Ascending aorta (tissue), 2 donors: ENCODE measurements around the gene GDF15. TPM values are rescaled to one million over a fixed set of nuclear protein-coding genes. Genes with fewer than 3 reads are reported as not detected.

Experiments
- DNase-seq, 2 donors: peaks; one replicate each; pipeline ENCODE4 v3.0.0-alpha.2; 2019; ENCODE audit warnings: low spot score in 2 of 2
- H3K27ac ChIP-seq, 2 donors: fragments of 200-600 bp; sonication (generic); one replicate each; pipeline ENCODE4 v1.5.1; 2016 to 2017; ENCODE audit warnings: mild to moderate bottlenecking in 1 of 2
- H3K27me3 ChIP-seq: fragments of 200-600 bp; sonication (generic); one replicate; pipeline ENCODE4 v1.5.1; 2017
- H3K36me3 ChIP-seq, 2 donors: fragments of 200-600 bp; sonication (generic); one replicate each; pipeline ENCODE4 v1.5.1; 2016
- H3K4me1 ChIP-seq, 2 donors: fragments of 200-600 bp; sonication (generic); one replicate each; pipeline ENCODE4 v1.5.1; 2016 to 2017; ENCODE audit warnings: mild to moderate bottlenecking in 1 of 2
- H3K4me3 ChIP-seq, 2 donors: fragments of 200-600 bp; sonication (generic); one replicate each; pipeline ENCODE4 v1.5.1; 2016 to 2017; ENCODE audit warnings: mild to moderate bottlenecking in 1 of 2
- H3K9me3 ChIP-seq, 2 donors: fragments of 200-600 bp; sonication (generic); one replicate each; pipeline ENCODE4 v1.5.1; 2016
- CTCF ChIP-seq, 3 experiments: fragments of 200-600 bp in 2 of 3; fragments of 450-650 bp in 1 of 3; sonication (generic) in 2 of 3; IDR thresholded peaks; one replicate each; pipeline ENCODE4 v1.5.1; 2016 to 2019; ENCODE audit warnings: antibody characterized with exemption in 3 of 3, mild to moderate bottlenecking in 1 of 3, moderate library complexity in 1 of 3
- intact Hi-C: fragments of 100-400 bp; cut with DNase I; formaldehyde crosslinking; loops from one replicate; pipeline ENCODE4 v1.15.1; 2023
- total RNA-seq: library from RNA; depleted of rRNA; stranded (reverse); fragments of >200 nt; gene quantifications from one replicate; pipeline ENCODE4 v1.1.0, GENCODE V29; 2016

GDF15 gene
- total RNA-seq, 1 donor from 2014 or later, result 8.5 TPM

- Histone ChIP-seq H3K4me3 (peak overlapping the region in 1 of 2 donors; percentile 73), H3K4me1 (peaks cover 16 to 36% of the 10 kb centered on the region in 2 donors), H3K27ac (peak overlapping the region in 1 of 2 donors; percentile 65), H3K9me3 (no peaks in the 10 kb centered on the region), H3K36me3 (peaks cover 3 to 14% of the 10 kb centered on the region in 2 donors), H3K27me3 (no peaks in the 10 kb centered on the region)
- intact Hi-C loops, result loop anchor here (2.0 kb wide), 1 partner anchor 17 kb away; the partner anchor contains the start of gene SSBP4
- no peak for TF ChIP-seq CTCF (IDR thresholded peaks at IDR 0.05)
- DNase-seq, result no peak
These were observed 50.1 kb downstream of the GDF15 start for GRCh38 chr19:18435842-18436670.

GRCh38 chr19:18436671-18437490, 50.9 kb downstream of the GDF15 start:
- peak overlapping the region; percentile 64 to 73 for H3K4me3 ChIP-seq
- no peaks in the 10 kb centered on the region for H3K9me3 ChIP-seq
- no peaks in the 10 kb centered on the region for H3K27me3 ChIP-seq
- peak in 1 of 3 experiments; percentile 11 for TF ChIP-seq CTCF (IDR thresholded peaks at IDR 0.05)
- intact Hi-C loops, result loop anchor here (2.0 kb wide), 1 partner anchor 18 kb away; the partner anchor contains the start of gene SSBP4
- peaks cover 3 to 14% of the 10 kb centered on the region in 2 donors for H3K36me3 ChIP-seq
- peaks cover 16 to 36% of the 10 kb centered on the region in 2 donors for H3K4me1 ChIP-seq
- peak overlapping the region; percentile 65 to 86 for H3K27ac ChIP-seq
- DNase-seq, result peak in 1 of 2 donors; percentile 89

DNA sequence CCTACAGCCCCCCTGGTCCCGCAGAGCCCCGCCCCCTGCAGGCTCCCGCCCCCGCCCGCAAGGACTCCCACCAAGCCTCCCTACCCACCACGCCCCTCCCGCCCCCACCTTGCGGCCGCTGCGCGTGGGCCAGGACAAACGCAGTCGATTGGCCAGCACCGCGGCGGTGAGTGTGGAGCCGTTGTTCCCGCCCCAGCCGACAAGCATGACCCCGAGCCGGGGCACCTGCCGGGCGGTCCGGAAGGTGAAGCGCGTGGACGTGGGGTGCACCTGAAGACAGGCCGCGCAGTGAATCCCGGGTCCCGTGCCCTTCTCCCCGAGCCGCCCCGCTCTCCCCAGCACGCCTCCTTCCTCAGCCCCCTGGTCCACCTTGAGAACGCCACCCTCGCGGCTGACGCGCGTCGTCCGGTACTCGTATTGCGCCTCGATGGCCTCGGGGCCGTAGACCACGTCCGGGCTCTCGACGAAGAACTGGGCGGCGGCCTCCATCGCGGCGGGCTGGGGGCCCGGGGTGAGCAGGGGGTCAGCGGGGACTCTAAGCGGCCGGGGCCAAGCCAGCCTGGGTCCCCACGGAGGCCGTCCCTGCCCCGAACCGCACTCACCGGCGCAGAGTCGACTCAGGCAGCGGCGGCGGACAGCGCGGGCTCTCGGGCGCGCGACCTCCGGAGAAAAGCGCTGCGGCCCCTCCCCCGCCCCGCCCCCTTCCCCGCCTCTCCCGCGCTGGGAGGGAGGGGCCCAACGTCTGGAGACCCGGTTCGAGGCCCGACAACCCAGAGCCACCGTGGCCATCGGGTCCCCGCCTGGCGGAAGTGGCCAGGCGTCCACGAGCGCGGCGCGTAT, 51.8 kb downstream of the GDF15 start, which contains the start of gene ISYNA1:
TSS of gene ISYNA1 (minus strand) at position 643 of the 840 bp plus-strand sequence. CDS start at position 489, 154 bp downstream.
- Histone ChIP-seq H3K4me1 (peaks cover 16 to 36% of the 10 kb centered on the region in 2 donors), H3K27me3 (no peaks in the 10 kb centered on the region), H3K4me3 (peak within 1 kb of the TSS; percentile 64 to 73), H3K27ac (peak within 1 kb of the TSS; percentile 84 to 86), H3K9me3 (no peaks in the 10 kb centered on the region), H3K36me3 (peaks cover 3 to 14% of the 10 kb centered on the region in 2 donors)
- TF ChIP-seq CTCF (IDR thresholded peaks at IDR 0.05), result no peak
- no peak for DNase-seq
- intact Hi-C loops, result loop anchor here (2.0 kb wide), 1 partner anchor 19 kb away; the partner anchor contains the start of gene SSBP4

DNA sequence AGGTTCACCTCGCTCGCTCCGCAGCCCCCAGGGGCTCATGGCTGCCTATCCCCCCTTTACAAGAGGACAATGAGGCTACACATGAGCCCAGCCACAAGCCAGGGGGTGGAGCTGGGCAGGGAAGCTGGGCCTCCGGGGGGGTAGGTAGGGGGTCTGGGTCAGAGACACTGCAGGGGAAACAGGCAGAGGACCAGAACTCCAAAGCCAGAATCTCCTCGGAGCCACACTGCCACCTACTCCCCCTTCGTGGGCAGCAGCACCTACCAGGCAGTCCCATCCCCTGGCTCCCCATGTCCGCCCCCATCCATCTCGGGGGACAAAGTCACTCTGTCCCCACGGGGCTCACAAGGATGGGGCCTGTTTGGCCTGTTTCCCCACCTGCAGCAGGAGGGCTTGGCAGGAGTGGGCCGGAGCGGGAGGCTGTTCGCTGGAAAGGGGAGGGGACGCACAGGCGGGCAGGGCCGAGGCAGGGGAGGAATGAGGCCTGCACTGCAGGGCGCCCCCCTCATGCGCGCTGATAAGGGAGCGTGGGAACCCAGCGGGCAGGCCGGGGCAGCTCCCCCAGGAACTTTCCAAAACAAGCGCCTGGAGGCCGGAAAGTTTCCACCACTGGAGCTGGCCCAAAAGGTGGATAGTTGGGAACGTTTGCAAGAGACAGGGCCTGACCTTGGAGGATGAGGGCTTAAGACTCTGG, 52.5 kb downstream of the GDF15 start:
- Histone ChIP-seq H3K4me1 (peaks cover 16 to 32% of the 10 kb centered on the region in 2 donors), H3K27me3 (no peaks in the 10 kb centered on the region), H3K9me3 (no peaks in the 10 kb centered on the region), H3K36me3 (peaks cover 3 to 20% of the 10 kb centered on the region in 2 donors), H3K27ac (peak overlapping the region; percentile 84 to 86), H3K4me3 (peak overlapping the region; percentile 64 to 73)
- intact Hi-C loops, result no loop called here
- TF ChIP-seq CTCF (IDR thresholded peaks at IDR 0.05), result no peak
- DNase-seq, result peak in 1 of 2 donors; percentile 86

Other genes with a start within 250 kb of the GDF15 start
- 43.1 TPM for gene PIK3R2, start 233.0 kb upstream of the GDF15 start, total RNA-seq
- gene IFI30, start 212.3 kb upstream of the GDF15 start, total RNA-seq, result 35.1 TPM
- gene MPV17L2, start 192.9 kb upstream of the GDF15 start, total RNA-seq, result 9.5 TPM
- 12.3 TPM for gene RAB3A, start 182.1 kb upstream of the GDF15 start, total RNA-seq
- gene PDE4C, start 159.7 kb upstream of the GDF15 start, total RNA-seq, result not detected
- 51.2 TPM for gene IQCN, start 111.7 kb upstream of the GDF15 start, total RNA-seq
- 3,570 TPM for gene JUND, start 104.5 kb upstream of the GDF15 start, total RNA-seq
- 62.5 TPM for gene LSM4, start 63.1 kb upstream of the GDF15 start, total RNA-seq
- gene PGPEP1, start 45.6 kb upstream of the GDF15 start, total RNA-seq, result 14.8 TPM
- gene LRRC25, start 11.5 kb downstream of the GDF15 start, total RNA-seq, result 6.9 TPM
- 233 TPM for gene SSBP4, start 33.2 kb downstream of the GDF15 start, total RNA-seq
- gene ISYNA1, start 52.0 kb downstream of the GDF15 start, total RNA-seq, result 93.1 TPM
- 30.5 TPM for gene ELL, start 135.9 kb downstream of the GDF15 start, total RNA-seq
- 395 TPM for gene FKBP8, start 157.4 kb downstream of the GDF15 start, total RNA-seq
- gene KXD1, start 171.7 kb downstream of the GDF15 start, total RNA-seq, result 178 TPM
- 554 TPM for gene UBA52, start 185.7 kb downstream of the GDF15 start, total RNA-seq
- gene REX1BD, start 202.6 kb downstream of the GDF15 start, total RNA-seq, result 173 TPM
- 638 TPM for gene CRLF1, start 220.6 kb downstream of the GDF15 start, total RNA-seq
- not detected for gene TMEM59L, start 226.7 kb downstream of the GDF15 start, total RNA-seq